ENCODE data around the gene SGSM1.
"Not testable (repeated sequence)": the region's sequence is repeated elsewhere in the genome, so short reads cannot be mapped to it uniquely, and the experiment has no call there.

The SGSM1 gene

GRCh38 chr22:24873226-24873625 is 67.2 kb downstream of the SGSM1 start:
- Histone ChIP-seq H3K36me3 (replicated peaks) (no peaks in the 10 kb centered on the region), H3K4me3 (no peak overlapping the region), H3K4me1 (no peaks in the 10 kb centered on the region), H3K27me3 (ENCODE audit: low read depth) (peaks cover 9% of the 10 kb centered on the region; the same call in 1 of the 2 replicates), H3K9me3 (no peaks in the 10 kb centered on the region)
- DNase-seq (ENCODE audit: low spot score in 2 of 2) = no peak
- in situ Hi-C loops (cut with MboI; ENCODE audit: low sequenced_read_pairs) = no loop called here

GRCh38 chr22:24875862-24876506 is 70.0 kb downstream of the SGSM1 start:
- Histone ChIP-seq H3K36me3 (replicated peaks) (no peaks in the 10 kb centered on the region), H3K4me3 (no peak overlapping the region), H3K4me1 (no peaks in the 10 kb centered on the region), H3K27me3 (ENCODE audit: low read depth) (peaks cover 6% of the 10 kb centered on the region; the same call in 1 of the 2 replicates), H3K9me3 (no peaks in the 10 kb centered on the region)
- peak in 1 of 2 experiments; percentile 76 for DNase-seq (ENCODE audit: low spot score in 2 of 2)
- in situ Hi-C loops (cut with MboI; ENCODE audit: low sequenced_read_pairs) = no loop called here

- Histone ChIP-seq H3K36me3 (replicated peaks) (no peaks in the 10 kb centered on the region), H3K4me1 (no peaks in the 10 kb centered on the region), H3K9me3 (no peaks in the 10 kb centered on the region), H3K27me3 (ENCODE audit: low read depth) (0 out of 2 replicates have a peak, but pooled peaks cover 2% of the 10 kb centered on the region), H3K4me3 (no peak overlapping the region)
- in situ Hi-C loops (cut with MboI; ENCODE audit: low sequenced_read_pairs) = no loop called here
- DNase-seq (ENCODE audit: low spot score in 2 of 2) = no peak
Observed at GRCh38 chr22:24876700-24877099, 70.7 kb downstream of the SGSM1 start.

GRCh38 chr22:24878969-24879368 is 73.0 kb downstream of the SGSM1 start:
- in situ Hi-C loops (cut with MboI; ENCODE audit: low sequenced_read_pairs) = no loop called here
- H3K4me1 ChIP-seq = no peaks in the 10 kb centered on the region
- no peaks in the 10 kb centered on the region for H3K36me3 ChIP-seq (replicated peaks)
- H3K27me3 ChIP-seq (ENCODE audit: low read depth) = no peaks in the 10 kb centered on the region
- no peak for DNase-seq (ENCODE audit: low spot score in 2 of 2)
- no peak overlapping the region for H3K4me3 ChIP-seq
- no peaks in the 10 kb centered on the region for H3K9me3 ChIP-seq

- Histone ChIP-seq H3K36me3 (replicated peaks) (no peaks in the 10 kb centered on the region), H3K4me3 (no peak overlapping the region), H3K4me1 (no peaks in the 10 kb centered on the region), H3K27me3 (ENCODE audit: low read depth) (peaks cover 3% of the 10 kb centered on the region; the same call in 1 of the 2 replicates), H3K9me3 (no peaks in the 10 kb centered on the region)
- in situ Hi-C loops (cut with MboI; ENCODE audit: low sequenced_read_pairs) = no loop called here
- DNase-seq (ENCODE audit: low spot score in 2 of 2) = no peak
Observed at GRCh38 chr22:24883432-24883831, 77.4 kb downstream of the SGSM1 start.

- no peak overlapping the region for H3K4me3 ChIP-seq
- no peaks in the 10 kb centered on the region for H3K36me3 ChIP-seq (replicated peaks)
- no peaks in the 10 kb centered on the region for H3K4me1 ChIP-seq
- DNase-seq (ENCODE audit: low spot score in 2 of 2) = no peak
- H3K9me3 ChIP-seq = no peaks in the 10 kb centered on the region
- peaks cover 3% of the 10 kb centered on the region; the same call in 1 of the 2 replicates for H3K27me3 ChIP-seq (ENCODE audit: low read depth)
- in situ Hi-C loops (cut with MboI; ENCODE audit: low sequenced_read_pairs) = no loop called here
Observed at GRCh38 chr22:24887260-24887659, 81.2 kb downstream of the SGSM1 start.

GRCh38 chr22:24893341-24894070 is 87.5 kb downstream of the SGSM1 start:
- Histone ChIP-seq H3K4me1 (no peaks in the 10 kb centered on the region), H3K4me3 (no peak overlapping the region), H3K36me3 (replicated peaks) (no peaks in the 10 kb centered on the region), H3K27me3 (ENCODE audit: low read depth) (no peaks in the 10 kb centered on the region), H3K9me3 (no peaks in the 10 kb centered on the region)
- DNase-seq (ENCODE audit: low spot score in 2 of 2) = no peak
- in situ Hi-C loops (cut with MboI; ENCODE audit: low sequenced_read_pairs) = no loop called here

- no peak for DNase-seq (ENCODE audit: low spot score in 2 of 2)
- no peaks in the 10 kb centered on the region for H3K9me3 ChIP-seq
- in situ Hi-C loops (cut with MboI; ENCODE audit: low sequenced_read_pairs) = no loop called here
- H3K4me3 ChIP-seq = no peak overlapping the region
- H3K27me3 ChIP-seq (ENCODE audit: low read depth) = no peaks in the 10 kb centered on the region
- H3K36me3 ChIP-seq (replicated peaks) = no peaks in the 10 kb centered on the region
- H3K4me1 ChIP-seq = no peaks in the 10 kb centered on the region
Observed at GRCh38 chr22:24894220-24894975, 88.4 kb downstream of the SGSM1 start.

- Histone ChIP-seq H3K4me3 (no peak overlapping the region), H3K9me3 (no peaks in the 10 kb centered on the region), H3K27me3 (ENCODE audit: low read depth) (no peaks in the 10 kb centered on the region), H3K36me3 (replicated peaks) (no peaks in the 10 kb centered on the region), H3K4me1 (no peaks in the 10 kb centered on the region)
- in situ Hi-C loops (cut with MboI; ENCODE audit: low sequenced_read_pairs) = no loop called here
- DNase-seq (ENCODE audit: low spot score in 2 of 2) = no peak
Observed at GRCh38 chr22:24894998-24895397, 89.0 kb downstream of the SGSM1 start.

GRCh38 chr22:24901448-24901847 is 95.4 kb downstream of the SGSM1 start:
- Histone ChIP-seq H3K36me3 (replicated peaks) (no peaks in the 10 kb centered on the region), H3K4me3 (no peak overlapping the region), H3K4me1 (no peaks in the 10 kb centered on the region), H3K27me3 (ENCODE audit: low read depth) (no peaks in the 10 kb centered on the region), H3K9me3 (peaks cover 2% of the 10 kb centered on the region; the same call in 1 of the 2 replicates)
- in situ Hi-C loops (cut with MboI; ENCODE audit: low sequenced_read_pairs) = no loop called here
- DNase-seq (ENCODE audit: low spot score in 2 of 2) = no peak

- in situ Hi-C loops (cut with MboI; ENCODE audit: low sequenced_read_pairs) = no loop called here
- DNase-seq (ENCODE audit: low spot score in 2 of 2) = no peak
- no peaks in the 10 kb centered on the region for H3K27me3 ChIP-seq (ENCODE audit: low read depth)
- no peaks in the 10 kb centered on the region for H3K36me3 ChIP-seq (replicated peaks)
- H3K4me3 ChIP-seq = no peak overlapping the region
- peaks cover 2% of the 10 kb centered on the region; the same call in 1 of the 2 replicates for H3K9me3 ChIP-seq
- H3K4me1 ChIP-seq = no peaks in the 10 kb centered on the region
Observed at GRCh38 chr22:24905909-24906308, 99.9 kb downstream of the SGSM1 start.

- H3K4me1 ChIP-seq; DNase-seq (ENCODE audit: low spot score in 2 of 2); H3K27me3 ChIP-seq (ENCODE audit: low read depth); in situ Hi-C loops (cut with MboI; ENCODE audit: low sequenced_read_pairs); H3K4me3 ChIP-seq; H3K9me3 ChIP-seq; H3K36me3 ChIP-seq (replicated peaks): not testable (repeated sequence)
Observed at GRCh38 chr22:24907101-24907500, 101.1 kb downstream of the SGSM1 start.

GRCh38 chr22:24920029-24920428 is 114.0 kb downstream of the SGSM1 start:
- Histone ChIP-seq H3K9me3 (no peaks in the 10 kb centered on the region), H3K4me3 (no peak overlapping the region), H3K4me1 (0 out of 2 replicates have a peak, but pooled peaks cover 3% of the 10 kb centered on the region), H3K36me3 (replicated peaks) (no peaks in the 10 kb centered on the region), H3K27me3 (ENCODE audit: low read depth) (no peaks in the 10 kb centered on the region)
- no peak for DNase-seq (ENCODE audit: low spot score in 2 of 2)
- in situ Hi-C loops (cut with MboI; ENCODE audit: low sequenced_read_pairs) = no loop called here

All from HAP-1 (cell line).